B cell (primary cell): ENCODE data around the gene LRBA. TPM values are rescaled to one million over a fixed set of nuclear protein-coding genes. Genes with fewer than 3 reads are reported as not detected.

Experiments
- ATAC-seq: fragments of 200-7000 bp; cut with Tn5 transposase; one replicate; pipeline ENCODE4 v1.10.0; 2021; ENCODE audit warnings: low read depth, mild to moderate bottlenecking, moderate number of reproducible peaks, moderate library complexity
- CTCF ChIA-PET: fragments of 350-600 bp; sonication (Branson Sonifier 250); formaldehyde crosslinking; loops from one replicate; lab custom pipeline; 2021; ENCODE audit warnings: antibody characterized with exemption, inconsistent platforms; lab: Charles Lee
- POLR2A ChIA-PET: fragments of 350-600 bp; sonication (Branson Sonifier 250); formaldehyde crosslinking; loops from one replicate; lab custom pipeline; 2021; ENCODE audit warnings: antibody characterized with exemption; lab: Charles Lee
- DNase-seq: peaks from one replicate; pipeline ENCODE4 v3.0.0; 2013
- H2AFZ ChIP-seq: 2 replicates; pipeline ENCODE4 v1.6.1; 2012; ENCODE audit warnings: mild to moderate bottlenecking, low read depth, low read length; ENCODE audit not compliant: insufficient read depth, poor library complexity, severe bottlenecking
- H3K27ac ChIP-seq, 2 donors: 1 replicate in 1 of 2; 2 replicates in 1 of 2; pipeline ENCODE4 v1.5.1; 2012 to 2013; ENCODE audit warnings: low read length in 2 of 2, mild to moderate bottlenecking in 2 of 2, moderate library complexity in 1 of 2
- H3K27me3 ChIP-seq, 4 experiments: fragments of 200-600 bp in 1 of 4; sonication (generic) in 1 of 4; replicated peaks in 1 of 4; 1 replicate in 2 of 4; 2 replicates in 2 of 4; pipeline versions ENCODE4 v1.6.1 to v1.7.0; 2013 to 2016; ENCODE audit warnings: low read length in 3 of 4, mild to moderate bottlenecking in 2 of 4, mixed read lengths in 1 of 4, moderate library complexity in 1 of 4; ENCODE audit not compliant: insufficient read depth in 4 of 4, control insufficient read depth in 3 of 4; ENCODE audit errors: control extremely low read depth in 1 of 4
- H3K36me3 ChIP-seq, 2 experiments: replicated peaks in 1 of 2; 1 replicate in 1 of 2; 2 replicates in 1 of 2; pipeline versions ENCODE4 v1.6.1 to v1.7.1; 2013; ENCODE audit warnings: low read length in 1 of 2; ENCODE audit not compliant: insufficient read depth in 2 of 2, control insufficient read depth in 1 of 2; ENCODE audit errors: control extremely low read depth in 1 of 2, extremely low read depth in 1 of 2
- H3K4me1 ChIP-seq, 2 donors: fragments of 200-600 bp in 1 of 2; sonication (generic) in 1 of 2; 1 replicate in 1 of 2; 2 replicates in 1 of 2; pipeline versions ENCODE4 v1.5.1 to v1.6.1; 2013 to 2017; ENCODE audit warnings: low read length in 2 of 2; ENCODE audit not compliant: control insufficient read depth in 2 of 2, insufficient read depth in 2 of 2
- H3K4me2 ChIP-seq: replicated peaks from 2 replicates; pipeline ENCODE3; 2012; ENCODE audit warnings: mild to moderate bottlenecking, low read depth, low read length; ENCODE audit not compliant: poor library complexity, severe bottlenecking
- H3K4me3 ChIP-seq, 5 experiments: fragments of 200-600 bp in 1 of 5; sonication (generic) in 1 of 5; 1 replicate in 3 of 5; 2 replicates in 2 of 5; pipeline versions ENCODE4 v1.5.1 to v1.7.0; 2011 to 2016; ENCODE audit warnings: low read length in 4 of 5, mild to moderate bottlenecking in 4 of 5, low read depth in 2 of 5, control low read depth in 1 of 5, moderate library complexity in 1 of 5; ENCODE audit not compliant: insufficient read depth in 1 of 5; ENCODE audit errors: control extremely low read depth in 1 of 5, extremely low read depth in 1 of 5
- H3K79me2 ChIP-seq: fragments of 200-600 bp; sonication (generic); one replicate; pipeline ENCODE4 v1.6.0; 2016; ENCODE audit warnings: low read length; ENCODE audit not compliant: control insufficient read depth, insufficient read depth
- H3K9ac ChIP-seq: fragments of 200-600 bp; sonication (generic); 2 replicates; pipeline ENCODE4 v1.6.1; 2017; ENCODE audit warnings: mild to moderate bottlenecking, low read length, moderate library complexity
- H3K9me3 ChIP-seq, 3 donors: one replicate each; pipeline versions ENCODE4 v1.6.1 to v1.7.1; 2013; ENCODE audit warnings: low read length in 2 of 3; ENCODE audit not compliant: control insufficient read depth in 2 of 3, insufficient read depth in 1 of 3; ENCODE audit errors: control extremely low read depth in 1 of 3
- H4K20me1 ChIP-seq: 2 replicates; pipeline ENCODE4 v1.6.0; 2012; ENCODE audit warnings: mild to moderate bottlenecking, low read length; ENCODE audit not compliant: insufficient read depth, control insufficient read depth, poor library complexity, severe bottlenecking
- H3K27ac Mint-ChIP-seq: one replicate; pipeline ENCODE4 v1.8.0; 2021; ENCODE audit warnings: mixed read lengths
- H3K27me3 Mint-ChIP-seq: one replicate; pipeline ENCODE4 v1.8.0; 2021; ENCODE audit warnings: mixed read lengths
- H3K4me1 Mint-ChIP-seq: one replicate; pipeline ENCODE4 v1.8.0; 2021; ENCODE audit warnings: mixed read lengths
- H3K4me3 Mint-ChIP-seq: one replicate; pipeline ENCODE4 v1.8.0; 2021; ENCODE audit warnings: mixed read lengths
- H3K9me3 Mint-ChIP-seq: one replicate; pipeline ENCODE4 v1.8.0; 2022; ENCODE audit warnings: mixed read lengths; ENCODE audit not compliant: insufficient read depth
- EZH2 ChIP-seq: IDR thresholded peaks from 2 replicates; pipeline ENCODE4 v1.6.1; 2012; ENCODE audit warnings: borderline replicate concordance, low read depth, mild to moderate bottlenecking, moderate library complexity, low read length; ENCODE audit not compliant: insufficient read depth, poor library complexity, severe bottlenecking
- WGBS: methylation state at CpG from one replicate; pipeline ENCODE4 v1.1.5; 2013; ENCODE audit warnings: missing lambda C conversion rate; ENCODE audit not compliant: insufficient coverage; 5-methylcytosine and 5-hydroxymethylcytosine counted together
- intact Hi-C: fragments of 100-400 bp; cut with micrococcal nuclease; formaldehyde crosslinking; loops from one replicate; pipeline ENCODE4 v1.10.0; 2022
- polyA plus RNA-seq: library from polyadenylated mRNA; depleted of rRNA; stranded (reverse); fragments of >200 nt; gene quantifications from 2 replicates; pipeline ENCODE4 v1.2.3, GENCODE V29; 2012
- total RNA-seq, 2 donors: library from RNA; stranded (reverse); fragments of 120-200 nt in 1 of 2; gene quantifications; 1 replicate in 1 of 2; 2 replicates in 1 of 2; pipeline versions ENCODE4 v1.2.3 to v1.2.4, GENCODE V29; 2013 to 2022
- TF ChIP-seq, protein P1 (sequence below): fragments of 200-600 bp; IDR thresholded peaks from one replicate; pipeline ENCODE4 v1.8.0; 2022; ENCODE audit warnings: antibody characterized with exemption, mild to moderate bottlenecking

The LRBA gene
- total and polyA plus RNA-seq, 2 donors (not counting 1 experiment from before 2014, with no cell fraction given), result 17.5 to 86.7 TPM

- POLR2A ChIA-PET, result no interaction called here
- DNase-seq, result no peak
- WGBS, result no CpG with 5 or more reads among the region's 2 CpGs
- Histone ChIP-seq H2AFZ (no peak overlapping the region), H3K9me3 (no peaks in the 10 kb centered on the region), H3K36me3 (no peaks in the 10 kb centered on the region), H3K4me1 (no peaks in the 10 kb centered on the region), H3K27ac (no peak overlapping the region), H3K4me3 (no peak overlapping the region), H3K9ac (no peak overlapping the region), H3K27me3 (no peaks in the 10 kb centered on the region), H4K20me1 (no peaks in the 10 kb centered on the region), H3K79me2 (no peaks in the 10 kb centered on the region), H3K4me2 (no peak overlapping the region)
- intact Hi-C loops, result no loop called here
- Mint-ChIP-seq H3K9me3 (no peaks in the 10 kb centered on the region), H3K4me3 (no peak overlapping the region), H3K27me3 (no peaks in the 10 kb centered on the region), H3K4me1 (no peaks in the 10 kb centered on the region), H3K27ac (no peak overlapping the region)
- TF ChIP-seq, protein P1, sequence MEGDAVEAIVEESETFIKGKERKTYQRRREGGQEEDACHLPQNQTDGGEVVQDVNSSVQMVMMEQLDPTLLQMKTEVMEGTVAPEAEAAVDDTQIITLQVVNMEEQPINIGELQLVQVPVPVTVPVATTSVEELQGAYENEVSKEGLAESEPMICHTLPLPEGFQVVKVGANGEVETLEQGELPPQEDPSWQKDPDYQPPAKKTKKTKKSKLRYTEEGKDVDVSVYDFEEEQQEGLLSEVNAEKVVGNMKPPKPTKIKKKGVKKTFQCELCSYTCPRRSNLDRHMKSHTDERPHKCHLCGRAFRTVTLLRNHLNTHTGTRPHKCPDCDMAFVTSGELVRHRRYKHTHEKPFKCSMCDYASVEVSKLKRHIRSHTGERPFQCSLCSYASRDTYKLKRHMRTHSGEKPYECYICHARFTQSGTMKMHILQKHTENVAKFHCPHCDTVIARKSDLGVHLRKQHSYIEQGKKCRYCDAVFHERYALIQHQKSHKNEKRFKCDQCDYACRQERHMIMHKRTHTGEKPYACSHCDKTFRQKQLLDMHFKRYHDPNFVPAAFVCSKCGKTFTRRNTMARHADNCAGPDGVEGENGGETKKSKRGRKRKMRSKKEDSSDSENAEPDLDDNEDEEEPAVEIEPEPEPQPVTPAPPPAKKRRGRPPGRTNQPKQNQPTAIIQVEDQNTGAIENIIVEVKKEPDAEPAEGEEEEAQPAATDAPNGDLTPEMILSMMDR, result no peak
- no peak for TF ChIP-seq EZH2
- no peak for ATAC-seq
- CTCF ChIA-PET, result no interaction called here
Measured at GRCh38 chr4:150381036-150381435, 634.0 kb downstream of the LRBA start.

GRCh38 chr4:150379454-150379853, 635.6 kb downstream of the LRBA start:
- Histone ChIP-seq H3K4me3 (no peak overlapping the region), H3K27me3 (no peaks in the 10 kb centered on the region), H3K4me1 (no peaks in the 10 kb centered on the region), H3K36me3 (no peaks in the 10 kb centered on the region), H3K79me2 (no peaks in the 10 kb centered on the region), H3K4me2 (no peak overlapping the region), H4K20me1 (no peaks in the 10 kb centered on the region), H2AFZ (no peak overlapping the region), H3K27ac (no peak overlapping the region), H3K9ac (no peak overlapping the region), H3K9me3 (no peaks in the 10 kb centered on the region)
- Mint-ChIP-seq H3K4me3 (no peak overlapping the region), H3K27ac (no peak overlapping the region), H3K4me1 (no peaks in the 10 kb centered on the region), H3K9me3 (no peaks in the 10 kb centered on the region), H3K27me3 (no peaks in the 10 kb centered on the region)
- ChIA-PET CTCF (interaction anchor here (0.7 kb wide), 1 partner anchor 319 kb away, joined by 3 read pairs; no protein-coding TSS in a partner anchor), POLR2A (no interaction called here)
- WGBS, result no CpG with 5 or more reads among the region's 1 CpG
- no peak for DNase-seq
- no peak for ATAC-seq
- intact Hi-C loops, result no loop called here
- no peak for TF ChIP-seq EZH2
- TF ChIP-seq, protein P1, result no peak
